Measurements from ENCODE around the gene ZNF423. TPM values are rescaled to one million over a fixed set of nuclear protein-coding genes. Genes with fewer than 3 reads are reported as not detected.
"Not testable (repeated sequence)": the region's sequence is repeated elsewhere in the genome, so short reads cannot be mapped to it uniquely, and the experiment has no call there.

Gene ZNF423
- total RNA-seq, 1 donor from 2014 or later = 11.0 TPM

- no peak for DNase-seq (ENCODE audit: low spot score)
Measured at GRCh38 chr16:49515016-49515565, 340.8 kb downstream of the ZNF423 start.

- no peak for DNase-seq (ENCODE audit: low spot score)
Measured at GRCh38 chr16:49514073-49514980, 341.6 kb downstream of the ZNF423 start.

- no peak for DNase-seq (ENCODE audit: low spot score)
Measured at GRCh38 chr16:49513040-49513439, 342.9 kb downstream of the ZNF423 start.

- no peak for DNase-seq (ENCODE audit: low spot score)
Measured at GRCh38 chr16:49510654-49511305, 345.1 kb downstream of the ZNF423 start.

- DNase-seq (ENCODE audit: low spot score) = no peak
Measured at GRCh38 chr16:49510141-49510540, 345.8 kb downstream of the ZNF423 start.

GRCh38 chr16:49506058-49507013, 349.6 kb downstream of the ZNF423 start:
- not testable (repeated sequence) for DNase-seq (ENCODE audit: low spot score)

GRCh38 chr16:49505556-49505955, 350.4 kb downstream of the ZNF423 start:
- no peak for DNase-seq (ENCODE audit: low spot score)

GRCh38 chr16:49504626-49505025, 351.3 kb downstream of the ZNF423 start:
- DNase-seq (ENCODE audit: low spot score) = no peak

- DNase-seq (ENCODE audit: low spot score) = no peak
Measured at GRCh38 chr16:49504023-49504364, 351.9 kb downstream of the ZNF423 start.

- DNase-seq (ENCODE audit: low spot score) = no peak
Measured at GRCh38 chr16:49503256-49504022, 352.5 kb downstream of the ZNF423 start.

- DNase-seq (ENCODE audit: low spot score) = no peak
Measured at GRCh38 chr16:49502136-49502881, 353.6 kb downstream of the ZNF423 start.

- DNase-seq (ENCODE audit: low spot score) = no peak
Measured at GRCh38 chr16:49499869-49500610, 355.9 kb downstream of the ZNF423 start.

GRCh38 chr16:49499414-49499785, 356.5 kb downstream of the ZNF423 start:
- no peak for DNase-seq (ENCODE audit: low spot score)

- DNase-seq (ENCODE audit: low spot score) = no peak
Measured at GRCh38 chr16:49498666-49499413, 357.1 kb downstream of the ZNF423 start.

GRCh38 chr16:49498264-49498663, 357.6 kb downstream of the ZNF423 start:
- no peak for DNase-seq (ENCODE audit: low spot score)

- DNase-seq (ENCODE audit: low spot score) = no peak
Measured at GRCh38 chr16:49497466-49497865, 358.4 kb downstream of the ZNF423 start.

GRCh38 chr16:49496656-49497055, 359.3 kb downstream of the ZNF423 start:
- DNase-seq (ENCODE audit: low spot score) = no peak

- no peak for DNase-seq (ENCODE audit: low spot score)
Measured at GRCh38 chr16:49495596-49496355, 360.1 kb downstream of the ZNF423 start.
